Esophagus muscularis mucosa (tissue), 4 donors: Measurements from ENCODE around the gene GTF2IRD1. TPM values are rescaled to one million over a fixed set of nuclear protein-coding genes. Genes with fewer than 3 reads are reported as not detected.
"Not testable (repeated sequence)": the region's sequence is repeated elsewhere in the genome, so short reads cannot be mapped to it uniquely, and the experiment has no call there.

Experiments
- DNase-seq: peaks from one replicate; pipeline ENCODE4 v3.0.0-alpha.2; 2017; ENCODE audit errors: extremely low spot score
- H3K27ac ChIP-seq, 4 donors: fragments of 200-600 bp; sonication (generic); replicated peaks in 1 of 4; 1 replicate in 3 of 4; 2 replicates in 1 of 4; pipeline ENCODE4 v1.5.1; 2016 to 2019; ENCODE audit warnings: mild to moderate bottlenecking in 1 of 4
- H3K27me3 ChIP-seq, 4 donors: fragments of 200-600 bp; sonication (generic); one replicate each; pipeline versions ENCODE4 v1.5.1 to v1.6.0; 2016 to 2019
- H3K36me3 ChIP-seq, 4 donors: fragments of 200-600 bp; sonication (generic); one replicate each; pipeline ENCODE4 v1.5.1; 2016 to 2019
- H3K4me1 ChIP-seq, 4 donors: fragments of 200-600 bp; sonication (generic); one replicate each; pipeline ENCODE4 v1.5.1; 2016 to 2019
- H3K4me3 ChIP-seq, 4 donors: fragments of 200-600 bp; sonication (generic); 1 replicate in 2 of 4; 2 replicates in 2 of 4; pipeline ENCODE4 v1.5.1; 2016 to 2019; ENCODE audit warnings: mild to moderate bottlenecking in 4 of 4, moderate library complexity in 1 of 4
- H3K9me3 ChIP-seq, 4 donors: fragments of 200-600 bp; sonication (generic); 1 replicate in 3 of 4; 2 replicates in 1 of 4; pipeline ENCODE4 v1.5.1; 2016 to 2019
- EP300 ChIP-seq: sonication (generic); formaldehyde crosslinking; IDR thresholded peaks from one replicate; pipeline ENCODE4 v1.6.1; 2017; ENCODE audit warnings: antibody characterized with exemption
- POLR2A ChIP-seq: fragments of 450-650 bp; IDR thresholded peaks from one replicate; pipeline ENCODE4 v1.6.1; 2017; ENCODE audit warnings: antibody characterized with exemption, moderate library complexity, mild to moderate bottlenecking, low read depth
- POLR2AphosphoS5 ChIP-seq, 2 donors: sonication (generic); formaldehyde crosslinking; IDR thresholded peaks; one replicate each; pipeline ENCODE4 v1.6.1; 2017; ENCODE audit warnings: antibody characterized with exemption in 2 of 2
- WGBS: methylation state at CpG from one replicate; pipeline ENCODE4 v1.1.5; 2018; 5-methylcytosine and 5-hydroxymethylcytosine counted together
- intact Hi-C: fragments of 100-400 bp; cut with DNase I; formaldehyde crosslinking; loops from one replicate; pipeline ENCODE4 v1.15.1; 2023
- total RNA-seq, 4 donors: library from RNA; depleted of rRNA; stranded (reverse); fragments of >200 nt; gene quantifications; one replicate each; pipeline versions ENCODE4 v1.1.0 to v1.2.1, GENCODE V29; 2016
- TF ChIP-seq, protein P1 (sequence below), 3 experiments: fragments of 200-600 bp in 2 of 3; fragments of 450-650 bp in 1 of 3; sonication (generic) in 2 of 3; IDR thresholded peaks; one replicate each; pipeline ENCODE4 v1.5.1; 2017 to 2019; ENCODE audit warnings: antibody characterized with exemption in 3 of 3, mild to moderate bottlenecking in 2 of 3, moderate library complexity in 1 of 3

The GTF2IRD1 gene
- total RNA-seq, 4 donors from 2014 or later = 20.8 to 24.0 (median 22.0) TPM

DNA sequence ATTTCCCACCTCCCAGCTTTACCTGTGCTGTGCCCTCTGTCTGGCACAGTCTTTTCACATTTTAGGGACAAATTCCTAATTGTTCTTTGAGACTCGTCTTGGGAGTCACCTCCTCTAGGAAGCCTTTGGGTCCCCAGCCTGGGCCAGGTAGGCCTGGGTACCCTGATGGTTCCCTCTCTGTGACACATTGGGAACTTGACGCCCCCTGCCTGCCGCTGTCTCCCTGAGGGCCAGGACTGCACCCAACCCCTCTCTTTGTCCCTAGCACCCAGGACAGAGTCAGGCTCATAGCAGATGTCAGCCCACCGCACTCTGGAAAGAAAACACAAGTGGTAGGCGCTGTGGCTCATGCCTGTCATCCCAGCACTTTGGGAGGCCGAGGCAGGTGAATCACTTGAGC is 71.4 kb downstream of the GTF2IRD1 start:
- Histone ChIP-seq H3K27me3 (no peaks in the 10 kb centered on the region), H3K4me3 (no peak overlapping the region), H3K27ac (no peak overlapping the region), H3K36me3 (peaks cover 28 to 94% (median 66%) of the 10 kb centered on the region in 4 donors), H3K4me1 (no peaks in the 10 kb centered on the region), H3K9me3 (peaks cover 0 to 9% (median 0%) of the 10 kb centered on the region in 4 donors)
- TF ChIP-seq EP300 (no peak), POLR2A (no peak), POLR2AphosphoS5 (IDR thresholded peaks at IDR 0.05) (no peak)
- TF ChIP-seq, protein P1, sequence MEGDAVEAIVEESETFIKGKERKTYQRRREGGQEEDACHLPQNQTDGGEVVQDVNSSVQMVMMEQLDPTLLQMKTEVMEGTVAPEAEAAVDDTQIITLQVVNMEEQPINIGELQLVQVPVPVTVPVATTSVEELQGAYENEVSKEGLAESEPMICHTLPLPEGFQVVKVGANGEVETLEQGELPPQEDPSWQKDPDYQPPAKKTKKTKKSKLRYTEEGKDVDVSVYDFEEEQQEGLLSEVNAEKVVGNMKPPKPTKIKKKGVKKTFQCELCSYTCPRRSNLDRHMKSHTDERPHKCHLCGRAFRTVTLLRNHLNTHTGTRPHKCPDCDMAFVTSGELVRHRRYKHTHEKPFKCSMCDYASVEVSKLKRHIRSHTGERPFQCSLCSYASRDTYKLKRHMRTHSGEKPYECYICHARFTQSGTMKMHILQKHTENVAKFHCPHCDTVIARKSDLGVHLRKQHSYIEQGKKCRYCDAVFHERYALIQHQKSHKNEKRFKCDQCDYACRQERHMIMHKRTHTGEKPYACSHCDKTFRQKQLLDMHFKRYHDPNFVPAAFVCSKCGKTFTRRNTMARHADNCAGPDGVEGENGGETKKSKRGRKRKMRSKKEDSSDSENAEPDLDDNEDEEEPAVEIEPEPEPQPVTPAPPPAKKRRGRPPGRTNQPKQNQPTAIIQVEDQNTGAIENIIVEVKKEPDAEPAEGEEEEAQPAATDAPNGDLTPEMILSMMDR (IDR thresholded peaks at IDR 0.05) = no peak
- no peak for DNase-seq
- 75% methylated on average over 1 of the region's 6 CpGs for WGBS
- intact Hi-C loops = no loop called here

DNA sequence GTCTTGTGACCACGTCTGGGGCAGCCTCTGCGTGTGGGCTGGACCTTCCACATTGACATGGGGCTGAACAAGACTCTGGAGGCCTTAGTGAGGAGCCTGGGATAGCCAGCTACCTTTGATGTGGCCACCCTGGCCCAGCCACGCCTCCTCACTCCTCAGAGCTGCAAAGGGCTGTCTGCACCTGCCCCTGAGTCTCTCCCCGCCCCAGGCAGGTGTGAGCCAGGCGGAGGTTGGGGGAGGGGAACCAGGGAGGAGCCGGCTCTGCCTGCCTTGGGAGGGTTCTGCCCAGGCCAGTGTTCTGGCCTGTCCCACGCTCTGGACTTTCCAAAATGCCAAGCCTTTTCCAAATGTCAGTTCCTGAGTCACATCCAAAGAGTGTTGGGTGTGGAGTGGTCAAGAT is 72.2 kb downstream of the GTF2IRD1 start:
- H3K4me1 ChIP-seq = no peaks in the 10 kb centered on the region
- H3K27me3 ChIP-seq = no peaks in the 10 kb centered on the region
- no peak overlapping the region for H3K4me3 ChIP-seq
- intact Hi-C loops = no loop called here
- no peak for DNase-seq
- no peak overlapping the region for H3K27ac ChIP-seq
- H3K9me3 ChIP-seq = peaks cover 0 to 9% (median 0%) of the 10 kb centered on the region in 4 donors
- WGBS = 83% methylated on average over 5 of the region's 7 CpGs
- H3K36me3 ChIP-seq = peaks cover 32 to 92% (median 68%) of the 10 kb centered on the region in 4 donors
- TF ChIP-seq EP300 (no peak), POLR2A (no peak), POLR2AphosphoS5 (IDR thresholded peaks at IDR 0.05) (no peak)
- TF ChIP-seq, protein P1 (IDR thresholded peaks at IDR 0.05) = no peak

DNA sequence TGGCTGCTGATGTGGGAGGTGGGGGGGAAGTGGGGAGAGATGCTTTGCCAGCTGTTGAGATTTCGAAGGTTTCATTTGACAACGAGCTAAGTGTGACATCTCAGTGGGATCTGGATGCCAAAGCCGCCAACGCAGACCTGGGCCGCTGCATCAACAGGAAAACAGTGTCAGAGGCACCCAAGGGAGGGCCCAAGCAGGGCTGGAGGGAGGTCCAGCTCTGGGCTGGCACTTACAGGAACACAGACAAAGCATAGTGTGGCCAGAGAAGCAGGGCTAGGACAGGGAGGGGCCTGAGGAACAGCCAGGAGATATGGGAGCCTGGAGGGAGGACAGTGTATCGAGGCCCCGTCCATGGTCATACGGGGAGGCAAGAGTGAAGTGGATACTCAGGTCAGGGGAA is 73.1 kb downstream of the GTF2IRD1 start:
- intact Hi-C loops = no loop called here
- Histone ChIP-seq H3K27ac (no peak overlapping the region), H3K4me1 (no peaks in the 10 kb centered on the region), H3K4me3 (no peak overlapping the region), H3K36me3 (peaks cover 28 to 92% (median 66%) of the 10 kb centered on the region in 4 donors), H3K9me3 (peaks cover 0 to 2% (median 0%) of the 10 kb centered on the region in 4 donors), H3K27me3 (no peaks in the 10 kb centered on the region)
- TF ChIP-seq, protein P1 (IDR thresholded peaks at IDR 0.05) = no peak
- TF ChIP-seq EP300 (no peak), POLR2A (no peak), POLR2AphosphoS5 (IDR thresholded peaks at IDR 0.05) (no peak)
- DNase-seq = no peak
- WGBS = 88% methylated on average over 8 of the region's 8 CpGs

DNA sequence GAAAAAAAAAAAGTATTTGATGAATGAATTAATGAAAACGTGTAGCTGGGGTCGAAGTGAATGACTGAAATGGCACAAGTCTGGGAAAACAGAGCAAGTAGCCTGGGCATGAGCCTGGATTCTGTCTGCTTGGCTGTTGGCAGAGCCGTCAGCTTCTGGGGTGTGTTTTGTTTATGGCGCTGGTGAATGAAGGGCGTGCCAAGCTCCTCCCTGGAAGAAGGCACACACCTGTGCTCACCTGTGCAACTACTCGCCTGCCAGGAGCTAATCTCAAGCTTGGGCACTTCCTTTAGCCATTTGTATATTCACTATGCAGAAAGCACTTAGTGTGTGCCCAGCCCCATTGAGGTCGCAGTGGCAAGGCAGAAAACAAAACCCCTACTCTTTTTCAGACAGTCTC is 74.1 kb downstream of the GTF2IRD1 start:
- intact Hi-C loops = no loop called here
- no peaks in the 10 kb centered on the region for H3K27me3 ChIP-seq
- H3K9me3 ChIP-seq = no peaks in the 10 kb centered on the region
- no peak overlapping the region for H3K27ac ChIP-seq
- DNase-seq = no peak
- H3K4me3 ChIP-seq = no peak overlapping the region
- TF ChIP-seq POLR2AphosphoS5 (IDR thresholded peaks at IDR 0.05) (no peak), EP300 (no peak)
- TF ChIP-seq, protein P1 (IDR thresholded peaks at IDR 0.05) = no peak
- peaks cover 24 to 92% (median 65%) of the 10 kb centered on the region in 4 donors for H3K36me3 ChIP-seq
- WGBS = 89% methylated on average over 6 of the region's 7 CpGs
- H3K4me1 ChIP-seq = no peaks in the 10 kb centered on the region

DNA sequence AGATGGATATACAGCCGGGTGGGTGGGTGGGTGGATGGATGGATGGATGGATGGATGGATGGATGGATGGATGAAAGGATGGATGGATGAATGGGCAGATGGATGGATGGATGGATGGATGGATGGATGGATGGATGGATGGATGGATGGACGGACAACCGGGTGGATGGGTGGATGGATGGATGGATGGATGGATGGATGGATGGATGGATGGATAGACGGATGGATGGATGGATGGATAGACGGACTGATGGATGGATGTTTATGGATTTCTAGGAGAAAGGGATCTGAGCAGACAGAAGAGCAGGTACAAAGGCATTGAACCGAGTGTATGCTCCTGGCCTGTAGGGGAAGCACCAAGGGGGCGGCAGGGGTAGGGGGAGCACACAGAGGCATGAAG is 75.1 kb downstream of the GTF2IRD1 start:
- H3K4me1 ChIP-seq, H3K27ac ChIP-seq, H3K9me3 ChIP-seq, H3K27me3 ChIP-seq, DNase-seq, intact Hi-C loops, H3K4me3 ChIP-seq: not testable (repeated sequence)
- peaks cover 24 to 92% (median 63%) of the 10 kb centered on the region in 4 donors for H3K36me3 ChIP-seq
- 94% methylated on average over 7 of the region's 7 CpGs for WGBS
